Upper lobe of left lung (tissue), 6 donors: ENCODE data around the gene SCGB1D1. TPM values are rescaled to one million over a fixed set of nuclear protein-coding genes. Genes with fewer than 3 reads are reported as not detected.
A peak's percentile ranks its signal among the peaks of the same experiment; 100 is the strongest.

ENCODE experiments used
- ATAC-seq, 2 donors: fragments of 200-7000 bp; cut with Tn5 transposase; one replicate each; pipeline ENCODE4 v1.9.1; 2022; ENCODE audit warnings: mild to moderate bottlenecking in 2 of 2, moderate library complexity in 2 of 2; ENCODE audit not compliant: low FRiP score in 2 of 2
- DNase-seq, 2 donors: peaks; one replicate each; pipeline ENCODE4 v3.0.0-alpha.2; 2019 to 2020
- H3K27ac ChIP-seq, 4 donors: fragments of 200-600 bp; sonication (generic); one replicate each; pipeline ENCODE4 v1.5.1; 2016 to 2019
- H3K27me3 ChIP-seq, 4 donors: fragments of 200-600 bp; sonication (generic); one replicate each; pipeline ENCODE4 v1.5.1; 2017 to 2019
- H3K36me3 ChIP-seq, 4 donors: fragments of 200-600 bp; sonication (generic); one replicate each; pipeline ENCODE4 v1.5.1; 2016 to 2019
- H3K4me1 ChIP-seq, 4 donors: fragments of 200-600 bp; sonication (generic); one replicate each; pipeline ENCODE4 v1.5.1; 2018 to 2019
- H3K4me3 ChIP-seq, 4 donors: fragments of 200-600 bp; sonication (generic); one replicate each; pipeline ENCODE4 v1.5.1; 2017 to 2019; ENCODE audit warnings: mild to moderate bottlenecking in 2 of 4, moderate library complexity in 1 of 4
- H3K9me3 ChIP-seq, 4 donors: fragments of 200-600 bp; sonication (generic); one replicate each; pipeline ENCODE4 v1.5.1; 2018 to 2019
- EP300 ChIP-seq, 4 donors: sonication (generic); formaldehyde crosslinking; IDR thresholded peaks; one replicate each; pipeline ENCODE4 v1.5.1; 2017; ENCODE audit warnings: antibody characterized with exemption in 4 of 4, control low read depth in 2 of 4
- POLR2A ChIP-seq, 4 donors: fragments of 450-650 bp; IDR thresholded peaks; one replicate each; pipeline ENCODE4 v1.5.1; 2016 to 2017; ENCODE audit warnings: antibody characterized with exemption in 4 of 4, mild to moderate bottlenecking in 2 of 4
- POLR2AphosphoS5 ChIP-seq, 2 donors: sonication (generic); formaldehyde crosslinking; IDR thresholded peaks; one replicate each; pipeline ENCODE4 v1.5.1; 2017; ENCODE audit warnings: antibody characterized with exemption in 2 of 2
- WGBS, 2 donors: methylation state at CpG; one replicate each; pipeline ENCODE4 v1.1.5; 2017 to 2018; 5-methylcytosine and 5-hydroxymethylcytosine counted together
- total RNA-seq, 6 donors: library from RNA; depleted of rRNA in 4 of 6; stranded (reverse); fragments of >200 nt in 4 of 6; gene quantifications; one replicate each; pipeline versions ENCODE4 v1.1.0 to v1.2.1, GENCODE V29; 2016 to 2021
- TF ChIP-seq, protein P1 (sequence below), 6 experiments: fragments of 450-650 bp in 4 of 6; fragments of 200-600 bp in 2 of 6; sonication (generic) in 2 of 6; IDR thresholded peaks; one replicate each; pipeline ENCODE4 v1.5.1; 2016 to 2019; ENCODE audit warnings: antibody characterized with exemption in 6 of 6
- donor health status: DM: no; HTN: no; CAD: no; lungs with moderate emphysema.
- donor health status: DM: no; HTN: yes; CAD: no; lungs with severe emphysema.

SCGB1D1 gene
- total RNA-seq = not detected

- WGBS, 2 donors = 53 to 68% methylated on average over 4 to 9 of the region's 9 CpGs
- TF ChIP-seq, protein P1, sequence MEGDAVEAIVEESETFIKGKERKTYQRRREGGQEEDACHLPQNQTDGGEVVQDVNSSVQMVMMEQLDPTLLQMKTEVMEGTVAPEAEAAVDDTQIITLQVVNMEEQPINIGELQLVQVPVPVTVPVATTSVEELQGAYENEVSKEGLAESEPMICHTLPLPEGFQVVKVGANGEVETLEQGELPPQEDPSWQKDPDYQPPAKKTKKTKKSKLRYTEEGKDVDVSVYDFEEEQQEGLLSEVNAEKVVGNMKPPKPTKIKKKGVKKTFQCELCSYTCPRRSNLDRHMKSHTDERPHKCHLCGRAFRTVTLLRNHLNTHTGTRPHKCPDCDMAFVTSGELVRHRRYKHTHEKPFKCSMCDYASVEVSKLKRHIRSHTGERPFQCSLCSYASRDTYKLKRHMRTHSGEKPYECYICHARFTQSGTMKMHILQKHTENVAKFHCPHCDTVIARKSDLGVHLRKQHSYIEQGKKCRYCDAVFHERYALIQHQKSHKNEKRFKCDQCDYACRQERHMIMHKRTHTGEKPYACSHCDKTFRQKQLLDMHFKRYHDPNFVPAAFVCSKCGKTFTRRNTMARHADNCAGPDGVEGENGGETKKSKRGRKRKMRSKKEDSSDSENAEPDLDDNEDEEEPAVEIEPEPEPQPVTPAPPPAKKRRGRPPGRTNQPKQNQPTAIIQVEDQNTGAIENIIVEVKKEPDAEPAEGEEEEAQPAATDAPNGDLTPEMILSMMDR (IDR thresholded peaks at IDR 0.05) = no peak
- TF ChIP-seq EP300 (IDR thresholded peaks at IDR 0.05) (no peak), POLR2A (IDR thresholded peaks at IDR 0.05) (no peak), POLR2AphosphoS5 (IDR thresholded peaks at IDR 0.05) (no peak)
- H3K4me3 ChIP-seq = no peak within 1 kb of the TSS
- peaks cover 0 to 3% (median 0%) of the 10 kb centered on the region in 4 donors for H3K27me3 ChIP-seq
- no peaks in the 10 kb centered on the region for H3K4me1 ChIP-seq
- ATAC-seq (peak in 1 of 2 donors; percentile 20), DNase-seq (peak in 1 of 2 donors; percentile 31)
- no peaks in the 10 kb centered on the region for H3K36me3 ChIP-seq
- H3K9me3 ChIP-seq = no peaks in the 10 kb centered on the region
- no peak within 1 kb of the TSS for H3K27ac ChIP-seq
Measured at GRCh38 chr11:62190011-62190410, at the start of gene SCGB1D1. Gene SCGB1D1 (plus strand): TSS chr11:62190216. CDS start chr11:62190285, 69 bp downstream.

- TF ChIP-seq, protein P1 (IDR thresholded peaks at IDR 0.05) = no peak
- TF ChIP-seq POLR2AphosphoS5 (IDR thresholded peaks at IDR 0.05) (no peak), EP300 (IDR thresholded peaks at IDR 0.05) (no peak), POLR2A (IDR thresholded peaks at IDR 0.05) (no peak)
- DNase-seq (no peak), ATAC-seq (no peak)
- WGBS, 2 donors = 98 to 100% methylated on average over 2 to 23 of the region's 24 CpGs
- H3K27ac ChIP-seq = no peak overlapping the region
- no peaks in the 10 kb centered on the region for H3K4me1 ChIP-seq
- H3K36me3 ChIP-seq = peaks cover 7 to 75% (median 47%) of the 10 kb centered on the region in 4 donors
- no peak overlapping the region for H3K4me3 ChIP-seq
- no peaks in the 10 kb centered on the region for H3K9me3 ChIP-seq
- no peaks in the 10 kb centered on the region for H3K27me3 ChIP-seq
Measured at GRCh38 chr11:62140304-62141110, 49.5 kb upstream of the SCGB1D1 start.

DNA sequence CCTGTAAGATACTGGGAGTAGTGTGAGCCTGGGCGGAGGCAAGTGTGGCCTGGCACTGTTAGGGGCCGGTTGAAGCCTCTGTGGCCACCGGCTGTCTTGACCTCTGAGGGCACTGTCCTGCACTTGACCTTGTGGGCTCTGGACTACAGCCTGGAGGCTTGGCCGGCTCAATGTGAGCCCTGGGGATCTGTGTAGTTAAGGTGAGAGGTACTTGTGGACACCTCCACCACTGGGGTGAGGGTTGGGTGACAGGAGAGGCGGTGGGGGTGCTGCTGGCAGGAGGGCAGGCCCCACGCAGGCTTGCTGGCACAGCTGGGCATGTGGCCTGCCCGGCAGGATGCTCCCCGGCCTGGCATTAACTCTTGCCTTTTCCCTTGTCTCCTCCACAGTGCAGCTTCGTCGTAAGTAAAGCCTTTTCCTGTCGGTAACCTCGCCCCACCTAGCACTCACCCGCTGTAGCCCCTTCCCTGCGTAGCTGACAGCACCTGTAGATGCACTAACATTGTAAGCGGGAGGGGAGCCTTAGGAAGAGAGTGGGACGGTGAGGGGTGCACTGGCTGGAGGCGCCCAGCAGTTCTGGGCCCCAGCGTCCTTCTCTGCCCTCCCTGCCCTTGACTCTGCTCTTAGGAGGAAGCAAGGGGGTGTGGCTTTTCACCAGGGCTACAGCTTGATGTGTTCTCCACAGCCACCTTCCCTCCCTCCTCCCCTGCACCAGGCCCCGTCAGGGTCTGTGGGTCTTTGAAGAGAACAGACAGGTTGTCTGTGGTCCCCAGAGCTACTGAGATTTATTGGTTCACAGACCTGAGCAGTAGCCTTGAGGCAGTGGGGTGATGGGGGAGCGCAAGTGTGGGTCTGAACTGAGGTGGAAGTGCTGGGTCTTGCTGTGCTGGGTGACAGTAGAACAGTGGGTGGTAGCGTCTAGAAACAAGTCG, 48.6 kb upstream of the SCGB1D1 start:
- Histone ChIP-seq H3K4me3 (no peak overlapping the region), H3K27ac (no peak overlapping the region), H3K4me1 (no peaks in the 10 kb centered on the region), H3K36me3 (peaks cover 7 to 83% (median 55%) of the 10 kb centered on the region in 4 donors), H3K9me3 (no peaks in the 10 kb centered on the region), H3K27me3 (no peaks in the 10 kb centered on the region)
- TF ChIP-seq, protein P1 (IDR thresholded peaks at IDR 0.05) = no peak
- 93 to 97% methylated on average over 16 to 22 of the region's 22 CpGs for WGBS, 2 donors
- ATAC-seq (no peak), DNase-seq (no peak)

DNA sequence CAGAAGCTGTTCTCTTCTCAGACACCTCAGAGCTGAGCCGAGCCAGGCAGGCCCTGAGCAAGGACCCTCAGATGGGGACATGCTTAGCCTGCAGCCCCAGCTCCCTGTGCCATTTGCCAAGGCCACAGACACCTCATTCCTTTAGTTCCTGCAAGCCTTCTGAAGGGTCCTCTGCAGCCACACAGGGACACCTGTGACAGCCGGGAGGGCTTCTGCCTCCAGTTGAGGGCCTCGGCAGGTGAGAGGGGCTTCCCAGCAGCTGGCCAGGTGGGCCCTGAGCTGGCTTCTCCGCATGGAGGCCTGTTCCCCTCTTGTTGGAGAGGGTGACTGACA, 48.0 kb upstream of the SCGB1D1 start:
- Histone ChIP-seq H3K27me3 (no peaks in the 10 kb centered on the region), H3K36me3 (peaks cover 11 to 89% (median 62%) of the 10 kb centered on the region in 4 donors), H3K9me3 (no peaks in the 10 kb centered on the region), H3K4me3 (no peak overlapping the region), H3K27ac (no peak overlapping the region), H3K4me1 (no peaks in the 10 kb centered on the region)
- 80 to 98% methylated on average over 1 to 4 of the region's 4 CpGs for WGBS, 2 donors
- ATAC-seq (no peak), DNase-seq (no peak)
- TF ChIP-seq, protein P1 (IDR thresholded peaks at IDR 0.05) = no peak
- TF ChIP-seq POLR2AphosphoS5 (IDR thresholded peaks at IDR 0.05) (no peak), POLR2A (IDR thresholded peaks at IDR 0.05) (no peak), EP300 (IDR thresholded peaks at IDR 0.05) (no peak)
